GM12875 (cell line): Measurements from ENCODE around the gene AHSG.

Source experiments
- H3K4me3 ChIP-seq: one replicate; pipeline ENCODE4 v1.5.1; 2011; ENCODE audit warnings: low read depth, low read length, control low read depth
- CTCF ChIP-seq: IDR thresholded peaks from 2 replicates; pipeline ENCODE4 v1.5.1; 2011; ENCODE audit warnings: low read depth, mild to moderate bottlenecking, control low read depth, inconsistent platforms, low read length, moderate library complexity, borderline replicate concordance; ENCODE audit not compliant: insufficient read depth

Gene AHSG

GRCh38 chr3:186587183-186587582 lies 25.7 kb upstream of the AHSG start:
- no peak for TF ChIP-seq CTCF
- no peak overlapping the region for H3K4me3 ChIP-seq

GRCh38 chr3:186588632-186589031 lies 24.2 kb upstream of the AHSG start:
- no peak for TF ChIP-seq CTCF
- H3K4me3 ChIP-seq = no peak overlapping the region

- 0 out of 2 replicates have a peak, but pooled peaks have one; percentile 4 for TF ChIP-seq CTCF
- H3K4me3 ChIP-seq = no peak overlapping the region
Measured at GRCh38 chr3:186589121-186589520, 23.7 kb upstream of the AHSG start.

GRCh38 chr3:186589856-186590579 lies 22.8 kb upstream of the AHSG start:
- TF ChIP-seq CTCF = no peak
- H3K4me3 ChIP-seq = no peak overlapping the region

GRCh38 chr3:186590580-186591295 lies 22.1 kb upstream of the AHSG start:
- no peak overlapping the region for H3K4me3 ChIP-seq
- TF ChIP-seq CTCF = no peak

DNA sequence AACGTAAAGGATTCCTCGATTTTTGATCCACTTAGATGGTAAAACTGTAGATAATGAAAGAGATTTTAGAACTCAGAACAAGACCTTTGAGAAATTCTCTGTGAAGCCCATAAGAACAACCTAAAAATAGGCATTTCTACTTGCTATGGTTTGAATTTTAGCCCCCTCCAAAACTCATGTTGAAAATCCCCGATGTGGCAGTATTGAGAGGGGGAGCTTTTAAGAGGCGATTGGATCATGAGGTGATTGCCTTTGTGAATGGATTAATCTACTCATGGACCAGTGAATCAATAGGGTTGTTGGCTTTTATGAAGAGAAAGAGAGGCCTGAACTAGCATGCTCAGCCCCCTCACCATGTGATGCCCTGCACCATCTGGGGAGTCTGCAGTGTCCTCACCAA lies 20.2 kb upstream of the AHSG start:
- TF ChIP-seq CTCF = no peak
- no peak overlapping the region for H3K4me3 ChIP-seq

GRCh38 chr3:186593862-186594261 lies 19.0 kb upstream of the AHSG start:
- TF ChIP-seq CTCF = no peak
- H3K4me3 ChIP-seq = no peak overlapping the region
